Endothelial cell (in vitro differentiated cells): ENCODE data around the gene SH2D1B. TPM values are rescaled to one million over a fixed set of nuclear protein-coding genes. Genes with fewer than 3 reads are reported as not detected.
"Not testable (repeated sequence)": the region's sequence is repeated elsewhere in the genome, so short reads cannot be mapped to it uniquely, and the experiment has no call there.

Source experiments
- DNase-seq: peaks from one replicate; pipeline ENCODE4 v3.0.0; 2021; ENCODE audit warnings: low spot score
- H3K27ac Mint-ChIP-seq: one replicate; pipeline ENCODE4 v1.8.0; 2021; ENCODE audit warnings: mixed read lengths, inconsistent platforms; ENCODE audit not compliant: unreplicated experiment
- H3K27me3 Mint-ChIP-seq: one replicate; pipeline ENCODE4 v1.8.0; 2021; ENCODE audit warnings: mild to moderate bottlenecking, moderate library complexity, mixed read lengths, inconsistent platforms; ENCODE audit not compliant: unreplicated experiment
- H3K36me3 Mint-ChIP-seq: one replicate; pipeline ENCODE4 v1.8.0; 2021; ENCODE audit warnings: mild to moderate bottlenecking, low read depth, mixed read lengths, inconsistent platforms; ENCODE audit not compliant: unreplicated experiment
- H3K4me1 Mint-ChIP-seq: one replicate; pipeline ENCODE4 v1.8.0; 2021; ENCODE audit warnings: mild to moderate bottlenecking, mixed read lengths, inconsistent platforms; ENCODE audit not compliant: unreplicated experiment
- H3K4me3 Mint-ChIP-seq: one replicate; pipeline ENCODE4 v1.8.0; 2021; ENCODE audit warnings: mild to moderate bottlenecking, mixed read lengths, inconsistent platforms; ENCODE audit not compliant: unreplicated experiment
- H3K9me3 Mint-ChIP-seq: one replicate; pipeline ENCODE4 v1.8.0; 2021; ENCODE audit warnings: mixed read lengths, inconsistent platforms; ENCODE audit not compliant: unreplicated experiment
- total RNA-seq: library from RNA; stranded (reverse); fragmentation: NEBNext Ultra II Directional; extraction: Animal tissue kit (Norgen Biotek cat#: 25700); gene quantifications from one replicate; pipeline ENCODE4 v1.2.1, GENCODE V29; 2021; ENCODE audit not compliant: unreplicated experiment
- TF ChIP-seq, protein P1 (sequence below): fragments of 200-600 bp; sonication (generic); IDR thresholded peaks from one replicate; pipeline ENCODE4 v1.5.0; 2021; ENCODE audit warnings: antibody characterized with exemption; ENCODE audit not compliant: unreplicated experiment

Gene SH2D1B
- total RNA-seq, 1 donor from 2014 or later = not detected

DNA sequence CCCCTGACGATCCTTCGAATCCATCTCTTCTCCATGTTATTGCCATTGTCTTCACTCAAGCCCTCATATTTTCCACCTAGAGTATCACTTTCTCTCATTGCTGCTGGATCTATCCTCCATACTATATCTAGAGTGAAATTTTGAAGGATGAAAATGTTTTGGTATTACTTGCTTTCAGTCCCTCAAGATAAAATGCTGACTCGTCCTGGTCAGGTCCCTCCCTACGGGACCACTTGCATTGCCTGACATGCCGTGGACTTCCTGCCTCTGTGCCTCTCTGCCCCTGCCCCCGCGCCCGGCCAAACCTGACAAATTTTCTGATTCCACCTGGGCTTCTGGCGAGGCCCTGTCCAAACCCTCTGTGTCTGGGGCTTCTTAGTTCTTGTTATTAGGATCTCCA, 58.9 kb downstream of the SH2D1B start:
- no peak overlapping the region for H3K27ac Mint-ChIP-seq
- H3K9me3 Mint-ChIP-seq = no peaks in the 10 kb centered on the region
- peaks cover 45% of the 10 kb centered on the region for H3K36me3 Mint-ChIP-seq
- TF ChIP-seq, protein P1, sequence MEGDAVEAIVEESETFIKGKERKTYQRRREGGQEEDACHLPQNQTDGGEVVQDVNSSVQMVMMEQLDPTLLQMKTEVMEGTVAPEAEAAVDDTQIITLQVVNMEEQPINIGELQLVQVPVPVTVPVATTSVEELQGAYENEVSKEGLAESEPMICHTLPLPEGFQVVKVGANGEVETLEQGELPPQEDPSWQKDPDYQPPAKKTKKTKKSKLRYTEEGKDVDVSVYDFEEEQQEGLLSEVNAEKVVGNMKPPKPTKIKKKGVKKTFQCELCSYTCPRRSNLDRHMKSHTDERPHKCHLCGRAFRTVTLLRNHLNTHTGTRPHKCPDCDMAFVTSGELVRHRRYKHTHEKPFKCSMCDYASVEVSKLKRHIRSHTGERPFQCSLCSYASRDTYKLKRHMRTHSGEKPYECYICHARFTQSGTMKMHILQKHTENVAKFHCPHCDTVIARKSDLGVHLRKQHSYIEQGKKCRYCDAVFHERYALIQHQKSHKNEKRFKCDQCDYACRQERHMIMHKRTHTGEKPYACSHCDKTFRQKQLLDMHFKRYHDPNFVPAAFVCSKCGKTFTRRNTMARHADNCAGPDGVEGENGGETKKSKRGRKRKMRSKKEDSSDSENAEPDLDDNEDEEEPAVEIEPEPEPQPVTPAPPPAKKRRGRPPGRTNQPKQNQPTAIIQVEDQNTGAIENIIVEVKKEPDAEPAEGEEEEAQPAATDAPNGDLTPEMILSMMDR = no peak
- peaks cover 77% of the 10 kb centered on the region for H3K4me1 Mint-ChIP-seq
- no peak overlapping the region for H3K4me3 Mint-ChIP-seq
- DNase-seq = no peak
- H3K27me3 Mint-ChIP-seq = peaks cover 4% of the 10 kb centered on the region

DNA sequence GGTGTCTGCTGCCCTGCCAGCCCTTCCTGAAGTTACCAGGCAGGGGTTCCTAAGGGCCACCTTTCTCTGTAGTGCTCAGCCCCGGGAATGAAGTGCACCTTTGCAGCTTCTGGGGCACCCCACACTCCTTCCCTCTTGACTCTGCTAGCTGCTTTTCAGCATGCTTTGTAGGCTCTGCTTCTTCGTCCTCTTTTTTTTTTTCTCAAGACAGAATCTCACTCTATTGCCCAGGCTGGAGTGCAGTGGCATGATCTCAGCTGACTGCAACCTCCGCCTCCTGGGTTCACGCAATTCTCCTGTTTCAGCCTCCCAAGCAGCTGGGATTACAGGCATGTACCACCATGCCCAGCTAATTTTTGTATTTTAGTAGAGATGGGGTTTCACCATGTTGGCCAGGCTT, 60.1 kb downstream of the SH2D1B start:
- not testable (repeated sequence) for H3K9me3 Mint-ChIP-seq, H3K27ac Mint-ChIP-seq, H3K4me3 Mint-ChIP-seq, H3K27me3 Mint-ChIP-seq, DNase-seq
- Mint-ChIP-seq H3K36me3 (peaks cover 44% of the 10 kb centered on the region), H3K4me1 (peaks cover 65% of the 10 kb centered on the region)

DNA sequence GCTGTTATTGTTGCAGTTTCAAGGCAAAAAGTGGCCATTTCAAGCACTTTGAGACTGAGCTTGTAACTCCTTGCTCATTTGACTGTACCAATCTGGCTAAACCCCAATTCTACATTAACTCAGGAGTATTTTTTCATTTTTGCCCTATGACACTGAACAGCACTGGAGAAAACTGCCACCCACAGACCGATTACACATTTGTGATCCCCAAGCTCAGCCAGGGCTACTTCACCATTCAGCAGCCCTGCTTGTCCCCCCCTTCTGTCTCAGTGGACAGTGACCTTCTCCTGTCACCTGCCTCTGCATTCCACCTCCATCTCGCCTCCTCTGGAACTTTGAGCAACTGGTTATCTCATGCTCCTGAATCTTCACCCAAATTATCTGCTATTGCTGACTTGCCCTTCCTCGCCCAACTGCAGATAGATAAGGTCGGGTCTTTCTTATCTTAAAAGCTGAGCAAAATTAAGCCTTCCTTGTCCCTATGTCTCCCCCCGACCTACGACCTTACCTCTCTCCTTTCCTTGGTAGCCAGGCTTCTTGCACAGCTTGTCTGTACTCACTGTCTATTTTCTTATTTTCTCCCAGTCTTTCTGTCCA, 60.6 kb downstream of the SH2D1B start:
- Mint-ChIP-seq H3K36me3 (peaks cover 45% of the 10 kb centered on the region), H3K27ac (no peak overlapping the region), H3K4me3 (no peak overlapping the region), H3K4me1 (peaks cover 62% of the 10 kb centered on the region), H3K9me3 (no peaks in the 10 kb centered on the region), H3K27me3 (no peaks in the 10 kb centered on the region)
- no peak for DNase-seq
- TF ChIP-seq, protein P1 = no peak

DNA sequence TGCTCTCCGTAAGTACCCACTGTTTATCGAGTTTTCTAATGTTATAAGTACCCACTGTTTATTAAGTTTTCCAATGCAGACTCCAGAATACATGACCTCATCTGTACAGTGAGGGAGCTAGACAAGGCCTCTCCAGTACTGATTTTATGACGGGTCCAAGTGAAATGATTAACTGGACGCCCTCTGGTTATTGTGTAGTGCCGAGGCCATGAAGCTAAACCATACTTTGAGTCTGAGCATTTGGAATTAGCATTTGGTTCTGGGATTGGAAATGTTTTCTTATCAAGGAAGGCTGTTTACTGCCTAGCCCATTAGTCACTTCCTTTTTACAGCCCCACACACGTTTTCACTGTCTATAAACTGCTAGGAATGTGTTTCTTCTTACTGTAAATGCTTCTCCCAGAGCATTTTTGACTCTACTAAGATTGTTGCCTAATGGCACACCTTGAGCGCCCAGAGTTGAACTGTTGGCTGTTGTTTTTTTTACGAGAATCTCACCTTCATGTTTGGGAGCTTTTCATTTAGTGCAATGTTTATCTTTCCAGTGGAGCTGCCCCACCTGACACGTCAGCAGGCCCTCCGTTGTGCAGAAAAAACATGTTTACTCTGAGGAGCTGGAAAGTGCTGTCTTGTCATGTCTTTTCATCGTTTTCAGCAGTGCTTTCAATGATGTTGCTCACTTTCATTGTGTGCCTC, 62.2 kb downstream of the SH2D1B start:
- peaks cover 48% of the 10 kb centered on the region for H3K4me1 Mint-ChIP-seq
- TF ChIP-seq, protein P1 = no peak
- peaks cover 33% of the 10 kb centered on the region for H3K36me3 Mint-ChIP-seq
- peak overlapping the region; percentile 70 for H3K27ac Mint-ChIP-seq
- DNase-seq = no peak
- no peaks in the 10 kb centered on the region for H3K27me3 Mint-ChIP-seq
- H3K4me3 Mint-ChIP-seq = no peak overlapping the region
- H3K9me3 Mint-ChIP-seq = no peaks in the 10 kb centered on the region

DNA sequence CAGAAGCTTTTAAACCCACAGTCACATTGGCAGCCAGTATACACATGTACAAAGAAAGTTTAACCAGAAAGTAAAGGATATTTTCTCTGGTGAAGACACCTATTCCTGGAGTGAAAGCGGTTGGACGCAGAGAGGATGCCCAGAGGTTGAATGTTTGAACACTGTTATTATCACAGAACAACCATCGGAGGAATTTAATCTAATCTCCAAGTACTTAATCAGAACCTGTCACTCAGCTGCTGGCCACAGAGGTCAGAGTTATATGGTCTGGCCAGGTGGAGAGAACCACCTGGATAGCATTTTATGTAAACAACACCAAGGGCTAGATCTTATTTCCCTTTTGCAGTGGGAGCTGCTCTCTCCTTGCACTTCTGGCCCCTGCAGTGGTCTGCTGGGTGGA, 64.7 kb downstream of the SH2D1B start:
- H3K27ac Mint-ChIP-seq = no peak overlapping the region
- peaks cover 23% of the 10 kb centered on the region for H3K4me1 Mint-ChIP-seq
- peaks cover 29% of the 10 kb centered on the region for H3K36me3 Mint-ChIP-seq
- TF ChIP-seq, protein P1 = no peak
- H3K9me3 Mint-ChIP-seq = no peaks in the 10 kb centered on the region
- no peaks in the 10 kb centered on the region for H3K27me3 Mint-ChIP-seq
- no peak for DNase-seq
- no peak overlapping the region for H3K4me3 Mint-ChIP-seq

Other genes starting within 250 kb of the SH2D1B start
- not detected for gene SPATA46, start 35.3 kb downstream of the SH2D1B start, total RNA-seq
- gene C1orf226, start 30.4 kb downstream of the SH2D1B start, total RNA-seq = 28.2 TPM
- gene UHMK1, start 85.7 kb upstream of the SH2D1B start, total RNA-seq = 17.8 TPM
- 20.9 TPM for gene UAP1, start 149.6 kb upstream of the SH2D1B start, total RNA-seq
- gene DDR2, start 220.3 kb upstream of the SH2D1B start, total RNA-seq = 0.33 TPM